ENCODE results near the gene PURB.
"Not testable (repeated sequence)": the region's sequence is repeated elsewhere in the genome, so short reads cannot be mapped to it uniquely, and the experiment has no call there.

- TF ChIP-seq CTCF, EZH2 (IDR thresholded peaks at IDR 0.05): not testable (repeated sequence)
These were observed 49.2 kb upstream of the PURB start for GRCh38 chr7:44934510-44934909.

All from neural progenitor cell (in vitro differentiated cells).